Activated CD4-positive, alpha-beta T cell treated with anti-CD3 and anti-CD28 coated beads, Interleukin-2, amount 10 ng/mL, durations not matched to agents 24 days and 14 days (primary cell): ENCODE results near the gene TRMO. TPM values are rescaled to one million over a fixed set of nuclear protein-coding genes. Genes with fewer than 3 reads are reported as not detected.
A peak's percentile ranks its signal among the peaks of the same experiment; 100 is the strongest.

Source experiments
- DNase-seq: peaks from one replicate; pipeline ENCODE4 v3.0.0; 2022
- H3K27ac Mint-ChIP-seq: one replicate; pipeline ENCODE4 v1.8.0; 2022; ENCODE audit warnings: mild to moderate bottlenecking, mixed read lengths
- H3K27me3 Mint-ChIP-seq: one replicate; pipeline ENCODE4 v1.8.0; 2022; ENCODE audit warnings: mixed read lengths
- H3K36me3 Mint-ChIP-seq: one replicate; pipeline ENCODE4 v1.8.0; 2022; ENCODE audit warnings: low read depth, mild to moderate bottlenecking, mixed read lengths
- H3K4me1 Mint-ChIP-seq: one replicate; pipeline ENCODE4 v1.8.0; 2021; ENCODE audit warnings: mixed read lengths
- H3K4me3 Mint-ChIP-seq: one replicate; pipeline ENCODE4 v1.8.0; 2022; ENCODE audit warnings: mild to moderate bottlenecking, moderate library complexity, mixed read lengths
- H3K9me3 Mint-ChIP-seq: one replicate; pipeline ENCODE4 v1.8.0; 2021; ENCODE audit warnings: mixed read lengths
- intact Hi-C: fragments of 100-400 bp; cut with micrococcal nuclease; formaldehyde crosslinking; loops from one replicate; pipeline ENCODE4 v1.15.1; 2023
- total RNA-seq: library from RNA; stranded (reverse); gene quantifications from 2 replicates; pipeline ENCODE4 v1.2.3, GENCODE V29; 2022

TRMO gene
- total RNA-seq, 1 donor from 2014 or later: 9.8 TPM

- intact Hi-C loops: loop anchor here (5.0 to 10.0 kb wide), 2 partner anchors 102 to 209 kb away; partner anchors contain the start of gene XPA
- Mint-ChIP-seq H3K9me3 (peaks cover 4% of the 10 kb centered on the region), H3K27ac (peak overlapping the region; percentile 93), H3K36me3 (peaks cover 41% of the 10 kb centered on the region), H3K27me3 (no peaks in the 10 kb centered on the region), H3K4me1 (peaks cover 66% of the 10 kb centered on the region), H3K4me3 (peak overlapping the region; percentile 78)
- peak; percentile 81 for DNase-seq
Measured at GRCh38 chr9:97906236-97906831, 16.0 kb downstream of the TRMO start.

DNA sequence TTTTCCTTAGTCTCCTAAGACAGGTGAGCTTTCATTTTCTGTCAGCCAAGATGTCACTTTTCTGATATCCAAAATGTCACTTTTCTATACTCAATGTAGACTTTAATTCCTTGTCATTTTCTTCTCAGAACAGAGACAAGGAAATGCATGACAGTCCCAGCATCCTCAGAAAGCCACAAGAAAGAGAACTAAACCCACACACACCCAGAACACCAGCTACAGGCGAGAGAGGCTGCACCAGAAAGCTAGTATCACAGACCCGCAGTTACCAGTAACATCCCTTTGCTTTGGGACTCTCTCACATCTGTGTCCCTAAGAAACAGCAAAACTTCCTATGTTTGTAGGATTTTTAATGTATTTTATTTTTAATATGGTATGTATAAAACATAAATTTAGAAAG is 17.1 kb downstream of the TRMO start:
- DNase-seq: peak; percentile 89
- H3K4me1 Mint-ChIP-seq: peaks cover 59% of the 10 kb centered on the region
- peaks cover 34% of the 10 kb centered on the region for H3K36me3 Mint-ChIP-seq
- H3K4me3 Mint-ChIP-seq: peak overlapping the region; percentile 78
- no peaks in the 10 kb centered on the region for H3K27me3 Mint-ChIP-seq
- intact Hi-C loops: loop anchor here (1.0 to 10.0 kb wide), 3 partner anchors 18 to 208 kb away; partner anchors contain the start of gene XPA
- H3K9me3 Mint-ChIP-seq: peaks cover 4% of the 10 kb centered on the region
- H3K27ac Mint-ChIP-seq: peak overlapping the region; percentile 90

DNA sequence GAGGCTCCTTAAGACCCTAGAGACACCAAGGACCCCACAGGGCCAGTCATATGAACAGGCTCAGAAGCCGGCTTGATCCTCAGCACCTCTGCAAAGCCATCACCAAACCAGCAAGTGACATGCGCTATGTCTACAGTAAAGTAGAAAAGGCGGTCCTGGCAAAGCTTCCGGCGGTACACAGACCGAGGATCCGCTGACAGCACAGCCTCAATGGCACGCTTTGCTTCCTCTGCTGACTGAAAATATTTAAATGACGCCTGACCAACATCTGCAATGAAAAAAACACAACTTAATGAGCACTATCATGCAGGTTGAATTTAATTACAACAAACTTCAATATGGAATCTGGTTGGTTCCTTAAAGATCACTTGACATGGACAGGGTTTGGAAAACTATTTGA is 17.6 kb downstream of the TRMO start:
- Mint-ChIP-seq H3K36me3 (peaks cover 33% of the 10 kb centered on the region), H3K4me1 (peaks cover 56% of the 10 kb centered on the region), H3K4me3 (peak overlapping the region; percentile 78), H3K9me3 (peaks cover 4% of the 10 kb centered on the region), H3K27me3 (no peaks in the 10 kb centered on the region), H3K27ac (peak overlapping the region; percentile 90)
- peak; percentile 90 for DNase-seq
- intact Hi-C loops: loop anchor here (1.0 to 10.0 kb wide), 4 partner anchors 19 to 207 kb away; partner anchors contain the start of gene XPA

DNA sequence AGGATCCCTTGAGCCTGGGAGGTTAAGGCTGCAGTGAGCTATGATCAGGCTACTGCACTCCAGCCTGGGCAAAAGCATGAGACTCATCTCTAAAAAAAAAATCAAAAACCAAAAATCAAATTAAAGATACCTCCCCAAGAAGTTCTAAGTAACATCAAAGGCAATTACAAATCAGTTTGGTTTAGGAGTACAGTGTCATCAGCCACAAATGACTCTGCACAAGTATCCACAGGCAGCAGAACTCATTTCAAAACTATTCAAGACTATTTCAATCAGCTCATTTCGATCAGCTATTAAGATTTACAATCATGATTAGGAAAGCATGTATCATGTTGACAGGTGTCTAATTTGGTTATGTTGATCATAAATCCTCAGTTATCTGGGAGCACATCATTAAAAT is 19.1 kb downstream of the TRMO start:
- Mint-ChIP-seq H3K9me3 (peaks cover 4% of the 10 kb centered on the region), H3K36me3 (peaks cover 26% of the 10 kb centered on the region), H3K4me3 (peak overlapping the region; percentile 11), H3K27me3 (no peaks in the 10 kb centered on the region), H3K27ac (no peak overlapping the region), H3K4me1 (peaks cover 49% of the 10 kb centered on the region)
- intact Hi-C loops: loop anchor here (5.0 to 10.0 kb wide), 2 partner anchors 46 to 98 kb away; no protein-coding TSS in a partner anchor
- DNase-seq: no peak

- H3K27ac Mint-ChIP-seq: no peak overlapping the region
- peaks cover 33% of the 10 kb centered on the region for H3K4me1 Mint-ChIP-seq
- intact Hi-C loops: loop anchor here (1.0 to 10.0 kb wide), 4 partner anchors 11 to 191 kb away; no protein-coding TSS in a partner anchor
- no peak overlapping the region for H3K4me3 Mint-ChIP-seq
- H3K36me3 Mint-ChIP-seq: peaks cover 20% of the 10 kb centered on the region
- DNase-seq: peak; percentile 76
- H3K27me3 Mint-ChIP-seq: no peaks in the 10 kb centered on the region
- H3K9me3 Mint-ChIP-seq: no peaks in the 10 kb centered on the region
Measured at GRCh38 chr9:97900738-97901565, 21.3 kb downstream of the TRMO start.

GRCh38 chr9:97900103-97900737 is 22.1 kb downstream of the TRMO start:
- H3K9me3 Mint-ChIP-seq: no peaks in the 10 kb centered on the region
- intact Hi-C loops: loop anchor here (5.0 to 10.0 kb wide), 2 partner anchors 43 to 95 kb away; no protein-coding TSS in a partner anchor

DNA sequence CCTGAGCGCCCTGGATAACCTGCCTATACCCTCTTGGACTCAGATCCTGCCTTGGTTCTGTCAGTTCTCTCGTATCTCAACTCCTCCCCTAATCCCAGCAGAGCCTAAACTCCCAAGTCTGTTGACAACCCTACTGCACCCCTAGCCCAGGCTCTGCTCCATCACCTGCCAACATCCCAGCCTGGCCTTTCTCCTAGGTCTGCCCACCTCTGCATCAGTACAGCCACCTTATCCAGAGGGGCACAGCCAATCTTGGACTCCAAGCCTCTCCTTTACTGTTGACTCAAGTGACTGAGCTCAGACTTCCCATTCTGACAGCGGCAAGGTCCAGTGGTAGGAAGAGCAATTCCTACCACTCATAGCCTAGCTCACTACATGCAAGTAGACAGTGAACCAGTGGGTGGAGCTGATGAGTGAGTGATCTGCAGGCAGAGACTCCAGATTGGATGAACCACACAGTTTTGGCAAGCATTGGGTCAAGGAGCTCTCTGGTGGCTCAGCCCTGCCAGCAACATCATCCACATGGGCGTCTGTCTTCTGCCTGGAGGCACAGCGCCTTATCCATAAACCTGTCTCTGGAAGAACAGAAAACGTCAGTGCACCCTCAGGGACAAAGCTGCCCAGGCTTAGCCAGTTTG is 26.5 kb downstream of the TRMO start:
- Mint-ChIP-seq H3K4me3 (no peak overlapping the region), H3K27ac (no peak overlapping the region), H3K36me3 (peaks cover 7% of the 10 kb centered on the region), H3K27me3 (no peaks in the 10 kb centered on the region), H3K9me3 (peaks cover 4% of the 10 kb centered on the region), H3K4me1 (peaks cover 4% of the 10 kb centered on the region)
- DNase-seq: no peak
- intact Hi-C loops: no loop called here

More at GRCh38 chr9:97900103-97900737, 22.1 kb downstream of the TRMO start:
- DNase-seq: no peak
- peaks cover 29% of the 10 kb centered on the region for H3K4me1 Mint-ChIP-seq
- no peak overlapping the region for H3K27ac Mint-ChIP-seq
- peaks cover 20% of the 10 kb centered on the region for H3K36me3 Mint-ChIP-seq
- no peak overlapping the region for H3K4me3 Mint-ChIP-seq
- no peaks in the 10 kb centered on the region for H3K27me3 Mint-ChIP-seq

GRCh38 chr9:97895211-97895610 is 27.1 kb downstream of the TRMO start:
- intact Hi-C loops: no loop called here
- no peaks in the 10 kb centered on the region for H3K27me3 Mint-ChIP-seq
- peaks cover 5% of the 10 kb centered on the region for H3K36me3 Mint-ChIP-seq
- peaks cover 4% of the 10 kb centered on the region for H3K9me3 Mint-ChIP-seq
- H3K4me3 Mint-ChIP-seq: no peak overlapping the region
- peaks cover 5% of the 10 kb centered on the region for H3K4me1 Mint-ChIP-seq
- H3K27ac Mint-ChIP-seq: no peak overlapping the region
- no peak for DNase-seq

DNA sequence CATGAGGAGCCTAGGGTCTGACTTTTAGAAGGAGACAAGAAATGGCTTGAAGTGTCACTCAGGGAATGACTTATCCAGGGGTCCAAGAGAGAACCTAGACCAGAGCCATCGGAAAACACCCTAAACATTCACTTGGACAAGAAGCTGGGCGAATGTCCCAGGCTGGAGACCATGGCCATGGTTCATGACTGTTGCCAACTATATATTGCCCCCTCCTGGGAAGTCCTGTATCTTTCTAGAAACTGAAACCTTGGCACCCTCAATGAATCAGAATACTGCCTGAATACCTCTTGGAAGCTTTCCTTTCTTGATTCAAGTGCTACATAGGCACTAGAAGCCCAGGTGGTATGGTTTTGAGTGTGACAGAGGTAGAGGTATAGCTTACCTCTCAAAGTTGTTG is 29.9 kb downstream of the TRMO start:
- DNase-seq: no peak
- H3K36me3 Mint-ChIP-seq: peaks cover 1% of the 10 kb centered on the region
- no peak overlapping the region for H3K27ac Mint-ChIP-seq
- H3K4me1 Mint-ChIP-seq: peaks cover 9% of the 10 kb centered on the region
- peaks cover 4% of the 10 kb centered on the region for H3K9me3 Mint-ChIP-seq
- no peak overlapping the region for H3K4me3 Mint-ChIP-seq
- intact Hi-C loops: loop anchor here (5.0 kb wide), 1 partner anchor 60 kb away; no protein-coding TSS in a partner anchor
- H3K27me3 Mint-ChIP-seq: peaks cover 3% of the 10 kb centered on the region

- H3K27ac Mint-ChIP-seq: no peak overlapping the region
- H3K4me3 Mint-ChIP-seq: no peak overlapping the region
- H3K4me1 Mint-ChIP-seq: peaks cover 9% of the 10 kb centered on the region
- peaks cover 3% of the 10 kb centered on the region for H3K27me3 Mint-ChIP-seq
- DNase-seq: no peak
- H3K36me3 Mint-ChIP-seq: peaks cover 1% of the 10 kb centered on the region
- intact Hi-C loops: loop anchor here (5.0 kb wide), 1 partner anchor 61 kb away; no protein-coding TSS in a partner anchor
- peaks cover 4% of the 10 kb centered on the region for H3K9me3 Mint-ChIP-seq
Measured at GRCh38 chr9:97891736-97892135, 30.6 kb downstream of the TRMO start.

GRCh38 chr9:97889941-97890887 is 32.1 kb downstream of the TRMO start:
- H3K36me3 Mint-ChIP-seq: no peaks in the 10 kb centered on the region
- H3K4me3 Mint-ChIP-seq: no peak overlapping the region
- intact Hi-C loops: loop anchor here (1.0 to 5.0 kb wide), 2 partner anchors 11 to 62 kb away; no protein-coding TSS in a partner anchor
- DNase-seq: peak; percentile 91
- peaks cover 6% of the 10 kb centered on the region for H3K4me1 Mint-ChIP-seq
- no peak overlapping the region for H3K27ac Mint-ChIP-seq
- peaks cover 3% of the 10 kb centered on the region for H3K27me3 Mint-ChIP-seq
- H3K9me3 Mint-ChIP-seq: peaks cover 4% of the 10 kb centered on the region

DNA sequence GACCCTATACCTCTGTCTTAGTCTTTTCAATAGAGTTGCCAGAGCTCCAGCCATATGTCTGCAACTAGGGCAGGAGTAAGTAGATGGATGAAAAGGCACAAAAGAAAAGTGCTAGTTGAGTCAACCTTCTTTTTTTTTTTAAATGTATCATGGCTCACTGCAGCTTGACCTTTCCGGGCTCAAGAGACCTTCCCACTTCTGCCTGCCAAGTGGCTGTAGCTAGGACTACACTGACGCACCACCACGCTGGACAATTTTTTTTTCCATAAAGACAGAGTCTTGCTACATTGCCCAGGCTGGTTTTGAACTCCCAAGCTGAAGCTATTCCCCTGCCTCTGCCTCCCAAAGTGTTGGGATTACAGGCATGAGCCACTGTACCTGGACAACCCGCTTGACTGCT is 42.0 kb downstream of the TRMO start:
- Mint-ChIP-seq H3K36me3 (no peaks in the 10 kb centered on the region), H3K27me3 (peaks cover 19% of the 10 kb centered on the region), H3K4me3 (no peak overlapping the region), H3K9me3 (no peaks in the 10 kb centered on the region), H3K4me1 (no peaks in the 10 kb centered on the region), H3K27ac (no peak overlapping the region)
- intact Hi-C loops: no loop called here
- DNase-seq: peak; percentile 40
